ENCODE measurements around the gene CD4. TPM values are rescaled to one million over a fixed set of nuclear protein-coding genes. Genes with fewer than 3 reads are reported as not detected.

CD4 gene
- polyA plus RNA-seq, 3 donors: 3.7 to 11.2 (median 7.6) TPM

DNA sequence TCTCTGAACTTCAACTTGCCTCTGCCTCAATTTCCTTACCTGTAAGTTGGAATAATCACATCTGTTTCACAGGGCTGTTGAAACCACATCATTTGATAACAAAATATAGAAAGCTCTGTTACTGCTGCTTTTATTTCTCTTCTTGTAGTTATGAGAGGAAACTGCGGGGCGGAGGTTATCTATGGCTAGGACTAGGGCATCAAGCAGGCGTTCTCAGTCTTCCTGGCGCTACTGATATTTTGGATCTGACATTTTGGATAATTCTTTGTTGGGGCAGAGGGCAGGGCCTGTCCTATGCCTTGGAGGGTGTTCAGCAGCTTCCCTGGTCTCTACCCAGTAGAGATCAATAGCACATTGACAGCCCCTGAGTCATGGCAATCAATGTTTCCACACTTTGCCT lies 42.8 kb downstream of the CD4 start:
- no peak overlapping the region for H3K27ac ChIP-seq (ENCODE audit: low read depth, low read length)
- 92 to 96% (median 92%) methylated on average over 4 of the region's 4 CpGs for WGBS, 3 donors

DNA sequence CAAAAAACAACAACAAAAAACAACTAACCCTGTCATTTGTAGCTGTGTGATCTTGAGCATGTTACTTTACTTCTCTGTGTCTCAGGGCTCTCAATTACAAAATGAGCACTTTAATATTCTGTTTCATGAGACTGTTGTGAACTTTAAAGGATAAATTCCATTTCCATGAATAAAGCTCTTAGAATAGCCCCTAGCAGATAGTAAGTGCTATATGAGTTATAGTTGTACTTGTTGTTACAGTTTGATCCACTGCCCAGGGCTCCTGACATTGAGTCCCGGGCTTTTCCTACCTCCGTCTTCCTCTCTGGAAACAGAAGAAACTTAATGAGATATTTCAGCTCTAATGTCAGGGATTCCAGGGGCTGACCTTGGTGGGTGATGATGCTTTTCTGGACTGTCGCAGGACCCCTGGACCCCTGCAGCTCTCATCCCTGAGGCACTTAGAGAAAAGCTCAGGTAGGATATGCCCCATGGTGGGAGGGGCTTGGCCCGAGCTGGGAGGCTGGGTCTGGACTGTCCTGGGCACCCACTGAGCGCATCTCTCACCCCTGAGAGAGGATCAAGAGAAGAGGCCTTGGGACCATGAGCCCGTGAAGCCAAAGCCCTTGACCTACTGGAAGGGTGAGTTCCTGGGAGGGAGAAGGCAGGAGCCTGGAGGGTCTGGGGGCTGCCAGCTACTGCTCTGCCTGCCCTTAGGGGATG lies 44.0 kb downstream of the CD4 start:
- no peak overlapping the region for H3K27ac ChIP-seq (ENCODE audit: low read depth, low read length)
- 86 to 89% (median 88%) methylated on average over 6 of the region's 6 CpGs for WGBS, 3 donors

DNA sequence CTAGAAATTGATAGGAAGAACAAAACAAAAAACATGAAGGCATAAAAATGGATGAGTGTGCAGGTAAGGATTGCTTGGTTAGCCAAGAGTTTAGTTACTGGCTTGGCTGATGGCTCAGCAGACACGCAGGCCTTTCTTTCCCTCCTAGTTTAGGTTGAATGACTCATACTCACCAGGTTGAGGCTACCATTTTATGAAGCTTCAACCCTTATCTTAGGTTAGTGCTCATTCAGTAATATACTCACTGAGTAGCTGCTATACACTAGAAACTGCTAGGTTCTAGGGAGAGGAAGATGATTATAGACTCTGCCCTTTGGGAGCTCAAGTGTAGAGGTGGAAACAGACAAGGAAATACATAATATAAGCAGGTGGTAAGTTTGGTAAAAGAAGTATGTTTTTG lies 44.9 kb downstream of the CD4 start:
- no peak overlapping the region for H3K27ac ChIP-seq (ENCODE audit: low read depth, low read length)
- 77 to 100% (median 77%) methylated on average over 1 of the region's 1 CpG for WGBS, 3 donors

DNA sequence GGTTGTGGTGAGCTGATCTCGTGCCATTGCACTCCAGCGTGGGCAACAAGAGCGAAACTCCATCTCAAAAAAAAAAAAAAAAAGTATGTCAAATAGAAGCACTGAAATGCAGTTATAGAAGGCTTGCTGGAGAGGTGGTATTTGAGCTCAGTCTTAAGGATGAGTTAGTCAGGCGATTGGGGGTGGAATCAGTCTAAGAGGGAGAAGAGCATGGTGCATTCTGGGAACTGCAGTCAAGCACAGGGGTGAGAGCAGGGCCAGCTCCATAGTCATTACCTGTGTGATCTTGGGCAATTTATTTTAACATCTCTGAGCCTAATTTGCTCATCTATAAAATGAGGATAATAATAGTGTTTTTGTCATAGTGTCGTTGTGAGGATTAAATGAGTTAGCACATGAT lies 45.5 kb downstream of the CD4 start:
- WGBS, 3 donors: 77 to 82% (median 77%) methylated on average over 5 of the region's 5 CpGs
- no peak overlapping the region for H3K27ac ChIP-seq (ENCODE audit: low read depth, low read length)

DNA sequence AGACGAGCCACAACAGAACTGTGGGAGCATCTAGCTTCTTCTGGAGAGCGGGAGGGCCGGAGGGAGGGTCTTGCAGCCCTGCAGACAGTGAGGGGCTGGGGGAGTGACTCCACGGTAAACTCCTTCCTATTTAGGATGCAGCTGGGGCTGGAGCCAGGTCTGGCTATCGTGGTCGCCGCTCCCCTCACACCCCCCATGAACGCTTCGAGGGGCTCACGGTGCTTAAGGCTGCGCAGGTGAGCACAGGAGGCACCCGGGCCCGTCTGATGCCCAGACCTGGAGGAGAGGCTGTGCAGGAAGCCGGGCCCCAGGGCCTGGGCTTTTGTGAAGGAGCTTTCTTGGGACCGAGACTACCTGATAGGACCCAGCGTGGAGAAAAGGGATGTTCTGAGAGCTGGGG lies 47.5 kb downstream of the CD4 start:
- WGBS, 3 donors: 85 to 95% (median 92%) methylated on average over 16 of the region's 16 CpGs
- no peak overlapping the region for H3K27ac ChIP-seq (ENCODE audit: low read depth, low read length)

GRCh38 chr12:6837370-6838060 lies 48.2 kb downstream of the CD4 start:
- H3K27ac ChIP-seq (ENCODE audit: low read depth, low read length): no peak overlapping the region
- 91 to 96% (median 92%) methylated on average over 26 of the region's 26 CpGs for WGBS, 3 donors

- WGBS, 3 donors: 91 to 92% (median 92%) methylated on average over 16 of the region's 16 CpGs
- no peak overlapping the region for H3K27ac ChIP-seq (ENCODE audit: low read depth, low read length)
These were observed 49.5 kb downstream of the CD4 start for GRCh38 chr12:6838854-6839253.

DNA sequence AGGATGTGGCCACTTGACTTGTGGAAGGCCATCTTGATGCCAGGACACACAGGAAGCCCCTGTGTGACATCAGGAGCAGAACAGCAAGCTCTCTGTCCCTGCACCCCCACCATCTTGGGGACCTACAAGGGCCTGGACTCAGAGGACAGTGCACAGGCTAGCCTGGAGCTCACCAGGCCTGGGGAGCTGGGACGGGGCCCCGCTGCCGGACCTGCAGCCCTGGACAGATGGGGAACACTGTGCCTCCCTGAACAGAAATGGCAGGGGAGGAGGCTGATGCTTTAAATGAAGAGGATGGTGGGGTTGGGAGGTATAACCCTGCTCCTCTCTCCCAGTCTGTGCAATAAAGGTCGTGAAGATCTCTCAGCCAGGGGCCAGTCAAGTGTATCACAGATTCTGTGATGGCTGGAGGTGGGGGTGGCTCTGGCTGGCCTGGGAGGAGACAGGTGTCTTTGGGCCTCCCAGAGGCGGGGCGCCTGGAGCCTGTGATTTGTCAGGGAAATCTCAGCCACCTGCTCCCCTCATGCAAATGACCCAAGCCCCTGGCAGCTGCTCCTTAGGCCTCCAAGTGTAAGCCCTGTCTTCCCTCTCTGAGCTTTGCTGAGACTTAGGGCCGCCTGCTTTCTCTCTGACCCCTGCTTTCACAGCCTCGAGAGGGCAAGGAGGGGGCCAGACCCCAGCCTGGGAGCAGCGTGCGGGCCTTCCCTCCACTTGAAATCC lies 50.3 kb downstream of the CD4 start:
- no peak overlapping the region for H3K27ac ChIP-seq (ENCODE audit: low read depth, low read length)
- 72 to 84% (median 80%) methylated on average over 8 to 10 of the region's 10 CpGs for WGBS, 3 donors

DNA sequence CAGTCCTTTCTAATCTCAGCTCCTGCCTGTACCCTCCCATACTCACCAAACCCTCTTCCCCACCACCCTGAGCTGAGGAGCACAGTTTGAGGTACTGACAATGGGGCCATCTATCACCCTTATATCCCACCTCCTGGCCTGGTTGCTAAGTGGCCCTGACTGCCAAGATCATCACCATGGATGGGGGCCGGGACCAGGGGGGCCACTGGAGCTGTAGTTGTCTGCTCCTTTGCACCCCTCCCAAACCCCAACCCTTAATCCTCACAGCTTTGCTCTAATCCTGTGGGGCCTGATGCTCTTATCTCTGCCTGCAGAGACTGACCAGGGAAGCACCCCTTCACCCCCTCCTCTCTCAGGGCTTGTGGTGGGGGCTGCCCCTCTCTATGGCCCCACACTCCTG lies 51.0 kb downstream of the CD4 start:
- WGBS, 3 donors: 67 to 79% (median 68%) methylated on average over 1 of the region's 1 CpG
- H3K27ac ChIP-seq (ENCODE audit: low read depth, low read length): no peak overlapping the region

- no peak within 1 kb of the TSS for H3K27ac ChIP-seq (ENCODE audit: low read depth, low read length)
- WGBS, 3 donors: 67 to 71% (median 70%) methylated on average over 23 to 24 of the region's 24 CpGs
These were observed 51.6 kb downstream of the CD4 start, which contains the start of gene GNB3 for GRCh38 chr12:6840761-6841515. Gene GNB3, plus strand, starts transcription at chr12:6840925. Its CDS starts 363 bp downstream, at chr12:6841288.

DNA sequence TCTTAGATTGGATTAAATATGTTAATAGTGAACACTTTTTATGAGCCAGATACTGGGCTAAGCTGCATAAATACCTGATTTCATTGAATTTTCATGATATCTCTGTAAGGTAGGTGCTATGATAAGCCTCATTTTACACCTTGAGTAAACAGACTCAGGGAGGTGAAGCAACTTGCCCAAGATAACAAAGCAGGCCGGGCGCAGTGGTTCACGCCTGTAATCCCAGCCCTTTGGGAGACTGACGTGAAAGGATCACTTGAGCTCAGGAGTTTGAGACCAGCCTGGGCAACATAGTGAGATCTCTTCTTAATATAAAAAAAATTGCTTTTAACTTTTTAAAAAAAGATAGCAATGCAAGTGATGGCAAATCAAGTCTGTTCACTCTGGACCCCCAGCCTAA lies 52.7 kb downstream of the CD4 start:
- no peak overlapping the region for H3K27ac ChIP-seq (ENCODE audit: low read depth, low read length)
- WGBS, 3 donors: 71 to 95% (median 84%) methylated on average over 4 of the region's 4 CpGs

- WGBS, 3 donors: 78 to 80% (median 80%) methylated on average over 16 of the region's 16 CpGs
These were observed 54.0 kb downstream of the CD4 start for GRCh38 chr12:6843118-6843902.

DNA sequence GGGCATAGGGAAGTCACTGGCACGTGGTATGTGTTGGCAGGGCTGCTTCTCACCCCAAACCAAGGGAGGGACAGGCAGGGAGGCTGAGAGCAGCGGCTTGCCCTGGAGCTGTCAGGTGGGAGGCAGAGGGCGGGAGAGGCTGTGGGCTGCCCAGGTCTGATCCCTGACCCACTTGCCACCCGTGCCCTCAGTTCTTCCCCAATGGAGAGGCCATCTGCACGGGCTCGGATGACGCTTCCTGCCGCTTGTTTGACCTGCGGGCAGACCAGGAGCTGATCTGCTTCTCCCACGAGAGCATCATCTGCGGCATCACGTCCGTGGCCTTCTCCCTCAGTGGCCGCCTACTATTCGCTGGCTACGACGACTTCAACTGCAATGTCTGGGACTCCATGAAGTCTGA lies 56.1 kb downstream of the CD4 start:
- H3K27ac ChIP-seq (ENCODE audit: low read depth, low read length): no peak overlapping the region
- 82 to 93% (median 86%) methylated on average over 11 to 17 of the region's 17 CpGs for WGBS, 3 donors

More at GRCh38 chr12:6843118-6843902, 54.0 kb downstream of the CD4 start:
- no peak overlapping the region for H3K27ac ChIP-seq (ENCODE audit: low read depth, low read length)

DNA sequence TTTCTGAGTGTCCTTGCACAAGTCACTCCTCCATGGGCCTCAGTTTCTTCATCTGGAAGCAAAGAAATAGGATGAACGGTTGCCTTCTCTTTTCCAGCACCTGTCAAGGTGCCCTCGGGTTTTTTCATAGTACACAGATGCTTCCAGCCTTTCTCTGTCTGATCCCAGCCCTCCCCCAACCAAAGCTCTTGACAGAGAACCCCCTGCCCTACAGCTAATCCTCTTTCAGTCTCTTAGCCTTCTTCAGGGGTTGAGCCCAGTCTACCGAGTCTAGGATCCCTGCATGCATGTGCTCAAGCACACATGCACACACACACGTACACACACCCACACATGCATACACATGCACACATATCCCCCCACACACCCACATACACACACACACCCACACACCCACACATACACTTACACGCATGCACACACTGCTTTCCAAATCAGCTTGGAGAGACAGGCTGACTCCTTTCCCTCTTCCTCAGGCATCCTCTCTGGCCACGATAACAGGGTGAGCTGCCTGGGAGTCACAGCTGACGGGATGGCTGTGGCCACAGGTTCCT lies 57.1 kb downstream of the CD4 start:
- no peak overlapping the region for H3K27ac ChIP-seq (ENCODE audit: low read depth, low read length)
- WGBS, 3 donors: 77 to 89% (median 89%) methylated on average over 7 of the region's 7 CpGs

DNA sequence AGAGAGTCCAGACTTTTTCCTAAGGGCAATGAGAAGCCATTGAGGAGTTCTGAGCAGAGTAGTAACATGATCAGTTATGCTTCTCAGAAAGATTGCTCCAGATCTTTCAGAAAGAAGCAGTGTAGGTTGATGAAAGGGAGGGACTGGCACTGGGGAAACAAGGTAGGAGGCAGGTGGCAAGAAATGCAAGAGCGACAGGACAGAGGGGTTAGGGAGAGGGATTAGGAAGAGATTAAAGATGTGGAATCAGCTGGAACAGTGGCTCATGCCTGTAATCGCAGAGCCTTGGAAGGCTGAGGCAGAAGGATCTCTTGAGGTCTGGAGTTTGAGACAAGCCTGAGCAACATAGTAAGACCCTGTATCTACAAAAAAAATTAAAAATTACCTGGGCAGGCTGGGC lies 58.3 kb downstream of the CD4 start:
- no peak overlapping the region for H3K27ac ChIP-seq (ENCODE audit: low read depth, low read length)
- WGBS, 3 donors: 93 to 96% (median 93%) methylated on average over 2 of the region's 2 CpGs

DNA sequence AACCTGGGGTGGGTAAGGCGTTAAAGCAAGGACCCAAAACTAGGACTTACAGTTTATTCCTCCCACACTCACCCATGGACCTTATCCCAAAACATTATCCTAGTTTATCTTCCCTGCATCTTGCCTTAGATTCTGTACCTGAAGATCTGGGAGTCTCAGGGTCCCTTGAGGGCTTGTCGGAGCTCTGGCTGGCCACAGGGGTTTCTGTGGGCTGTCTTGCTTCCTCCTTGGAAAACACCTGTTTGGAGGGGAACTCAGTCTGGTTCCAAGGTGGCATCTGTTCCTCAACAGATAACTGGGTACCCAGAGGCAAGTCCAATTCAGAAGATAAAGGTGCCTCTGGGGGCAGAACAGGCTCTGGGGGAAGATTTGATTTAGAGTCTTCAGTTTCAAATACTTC lies 60.1 kb downstream of the CD4 start:
- WGBS, 3 donors: 66 to 95% (median 80%) methylated on average over 2 of the region's 2 CpGs
- H3K27ac ChIP-seq (ENCODE audit: low read depth, low read length): no peak overlapping the region

DNA sequence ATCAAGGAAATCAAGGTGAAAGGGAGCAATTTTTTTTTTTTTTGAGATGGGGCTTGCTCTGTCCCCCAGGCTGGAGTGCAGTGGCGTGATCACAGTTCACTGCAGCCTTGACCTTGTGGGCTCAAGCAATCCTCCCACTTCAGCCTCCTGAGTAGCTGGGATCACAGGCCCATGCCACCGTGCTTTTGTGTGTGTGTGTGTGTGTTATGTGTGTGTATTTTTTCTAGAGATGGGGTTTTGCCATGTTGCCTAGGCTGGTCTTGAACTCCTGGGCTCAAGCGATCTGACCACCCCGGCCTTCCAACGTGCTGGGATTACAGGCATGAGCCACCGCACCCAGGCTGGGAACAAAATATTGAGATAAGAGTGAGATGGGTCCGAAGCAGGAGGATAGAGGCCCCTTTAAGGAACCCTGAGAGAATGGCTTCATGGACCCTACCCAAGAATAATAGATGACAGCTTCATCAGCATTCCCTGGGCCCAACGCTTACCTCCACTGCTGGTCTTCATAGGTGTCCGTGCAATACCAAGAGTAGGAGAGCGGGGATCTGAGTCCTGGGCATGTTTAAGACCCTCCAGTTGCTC lies 60.7 kb downstream of the CD4 start:
- WGBS, 3 donors: 79 to 87% (median 84%) methylated on average over 10 of the region's 10 CpGs

More for the DNA sequence above, 60.7 kb downstream of the CD4 start:
- no peak overlapping the region for H3K27ac ChIP-seq (ENCODE audit: low read depth, low read length)

Data from adipose tissue (tissue), 3 donors.